Stimulated activated CD4-positive, alpha-beta T cell treated with anti-CD3 and anti-CD28 coated beads, Interleukin-4, amount 100 ng/mL, for 4 hours (primary cell): ENCODE data around the gene MRAS.
A peak's percentile ranks its signal among the peaks of the same experiment; 100 is the strongest.
"Not testable (repeated sequence)": the region's sequence is repeated elsewhere in the genome, so short reads cannot be mapped to it uniquely, and the experiment has no call there.

Experiments used
- DNase-seq, 2 experiments: peaks; one replicate each; pipeline ENCODE4 v3.0.0-alpha.2; 2020

Gene MRAS

DNA sequence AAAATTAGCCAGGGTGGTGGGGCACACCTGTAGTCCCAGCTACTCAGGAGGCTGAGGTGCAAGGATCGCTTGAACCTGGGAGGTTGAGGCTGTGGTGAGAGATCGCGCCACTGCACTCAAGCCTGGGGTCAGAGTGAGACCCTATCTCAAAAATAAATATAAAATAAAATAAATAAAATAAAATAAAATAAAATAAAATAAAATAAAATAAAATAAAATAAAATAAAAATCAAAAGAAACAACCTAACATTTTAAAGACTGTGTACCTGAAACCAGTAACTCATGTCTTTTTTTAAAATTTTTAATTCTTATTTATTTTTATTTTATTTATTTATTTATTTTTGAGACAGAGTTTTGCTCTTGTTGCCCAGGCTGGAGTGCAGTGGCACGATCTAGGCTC is 78.4 kb downstream of the MRAS start:
- DNase-seq: not testable (repeated sequence)

DNA sequence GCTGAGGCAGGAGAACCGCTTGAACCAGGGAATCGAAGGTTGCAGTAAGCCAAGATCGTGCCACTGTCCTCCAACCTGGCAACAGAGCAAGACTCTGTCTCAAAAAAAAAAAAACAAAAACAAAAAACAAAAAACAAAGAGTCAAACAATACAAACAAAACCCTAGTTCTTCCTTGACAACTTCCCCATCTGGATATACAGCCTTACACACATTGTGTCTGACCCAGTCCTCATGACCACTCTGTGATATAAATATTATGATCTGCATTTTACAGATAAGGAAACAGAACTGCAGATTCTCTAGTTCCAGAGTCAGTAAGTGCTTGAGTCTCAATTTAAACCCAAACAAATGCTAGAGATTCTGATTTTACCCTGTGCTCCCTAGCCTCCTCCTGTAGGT is 81.3 kb downstream of the MRAS start:
- no peak for DNase-seq

DNA sequence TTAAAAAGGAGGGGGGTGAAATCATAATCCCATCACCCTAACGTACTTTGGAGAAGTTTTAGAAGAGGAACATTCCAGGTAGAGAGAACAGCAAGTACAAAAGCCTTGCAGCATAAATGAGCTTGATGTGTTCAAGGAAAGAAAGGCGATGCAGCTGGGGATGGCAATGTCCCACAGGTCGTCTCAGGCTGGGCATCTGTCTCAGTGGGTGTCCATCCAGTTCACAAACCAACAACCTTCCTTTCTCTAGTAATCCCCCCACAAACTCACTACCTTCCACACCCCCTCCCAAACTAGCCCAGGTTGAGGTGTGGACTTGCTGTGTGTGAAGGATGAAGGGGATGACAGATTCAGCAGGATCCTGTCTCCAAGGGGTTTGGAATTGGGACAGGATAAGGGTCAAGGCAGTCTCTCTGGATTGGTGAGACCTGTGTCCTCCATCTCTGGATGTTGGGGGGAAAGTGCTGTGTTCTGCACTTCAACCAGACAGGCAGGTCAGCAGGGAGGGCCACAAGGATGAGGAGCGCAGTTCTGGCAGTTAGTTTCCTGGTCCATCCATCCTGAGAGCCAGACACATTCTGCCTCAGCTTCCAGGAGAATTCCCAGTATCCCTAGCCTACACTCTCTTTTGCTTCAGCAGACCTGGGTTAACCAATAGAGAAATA is 84.3 kb downstream of the MRAS start:
- DNase-seq: no peak

DNA sequence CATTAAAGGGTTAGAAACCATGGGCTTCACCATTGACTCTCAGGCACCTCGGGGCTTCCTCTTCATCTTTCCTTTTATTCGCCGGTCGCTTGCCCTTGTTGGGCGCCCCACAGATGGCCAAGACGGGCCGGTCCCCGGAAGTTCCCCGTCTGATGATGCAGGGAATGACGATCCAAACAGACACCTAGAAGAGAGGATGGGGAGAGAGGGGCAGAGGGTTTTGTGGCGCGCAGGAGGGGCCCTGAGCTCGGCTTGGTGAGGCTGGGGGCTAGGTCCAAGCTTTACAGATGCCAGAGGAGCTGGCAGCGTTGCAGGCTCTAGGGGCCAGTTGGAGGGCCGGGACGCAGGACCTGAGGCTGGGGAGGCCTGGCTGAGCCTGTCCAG is 85.5 kb downstream of the MRAS start:
- DNase-seq: no peak

DNA sequence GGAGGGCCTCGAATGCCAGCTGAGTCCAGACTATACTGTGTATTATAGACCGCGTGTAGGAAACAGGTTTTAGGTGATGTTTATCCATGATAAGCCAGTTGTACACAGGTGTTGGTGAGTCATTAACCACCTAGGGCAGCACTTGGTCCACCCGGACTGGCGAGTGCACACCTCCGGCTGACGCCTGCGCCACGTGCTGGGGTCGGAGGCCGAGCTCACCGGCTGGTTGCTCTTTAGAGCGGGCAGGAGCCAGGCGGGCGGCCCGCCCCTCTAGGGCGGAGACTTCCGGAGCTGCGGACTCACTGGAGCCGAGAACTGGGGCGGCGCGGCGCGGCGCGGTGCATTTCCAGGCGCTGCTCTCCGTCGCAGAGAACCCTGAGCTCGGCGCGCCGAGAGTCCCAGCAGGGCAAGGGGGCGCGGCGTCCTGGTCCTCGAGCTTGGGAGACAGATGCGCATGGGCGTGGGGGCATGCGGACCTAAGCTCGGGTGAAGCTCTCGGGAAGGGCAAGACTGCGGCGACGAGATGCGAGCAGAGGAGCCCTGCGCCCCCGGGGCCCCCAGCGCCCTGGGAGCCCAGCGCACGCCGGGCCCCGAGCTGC is 86.0 kb downstream of the MRAS start, which contains the start of gene ESYT3:
TSS of gene ESYT3 (plus strand) at position 341 of the 599 bp plus-strand sequence. CDS start at position 524, 183 bp downstream.
- DNase-seq: peak; percentile 15 to 52

DNA sequence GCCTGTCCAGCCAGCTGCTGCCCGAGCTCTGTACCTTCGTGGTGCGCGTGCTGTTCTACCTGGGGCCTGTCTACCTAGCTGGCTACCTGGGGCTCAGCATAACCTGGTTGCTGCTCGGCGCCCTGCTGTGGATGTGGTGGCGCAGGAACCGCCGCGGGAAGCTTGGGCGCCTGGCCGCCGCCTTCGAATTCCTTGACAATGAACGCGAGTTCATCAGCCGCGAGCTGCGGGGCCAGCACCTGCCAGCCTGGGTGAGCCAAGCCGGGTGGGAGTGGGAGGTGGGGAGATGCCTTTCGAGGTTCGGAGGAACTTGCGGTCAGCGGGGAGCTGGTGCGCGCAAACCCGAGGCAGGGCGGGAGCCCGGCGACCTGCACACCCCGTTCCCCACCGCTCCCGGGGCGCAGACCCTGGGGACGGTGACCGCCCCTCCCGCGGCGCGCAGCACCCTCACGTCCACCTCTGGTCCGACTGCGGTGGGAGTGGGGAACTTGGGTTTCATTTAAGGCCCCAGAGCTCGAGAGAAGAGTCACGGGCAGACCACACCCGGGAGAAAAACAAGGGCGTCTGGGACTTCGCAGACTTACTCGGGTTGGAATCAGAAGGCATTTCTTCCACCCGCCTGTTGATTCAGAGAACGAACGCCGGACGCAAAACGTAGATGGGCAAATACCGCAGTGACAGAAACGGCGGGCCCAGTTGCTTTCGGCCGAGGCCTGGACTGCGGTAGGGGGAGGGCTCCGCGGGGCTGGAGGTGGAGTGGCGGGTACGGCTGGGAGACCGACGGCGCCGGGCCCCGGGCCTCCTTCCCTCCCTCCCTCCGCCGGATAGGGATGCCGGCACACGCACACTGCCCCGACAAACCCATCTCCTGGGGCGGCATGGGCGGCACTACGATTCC is 86.7 kb downstream of the MRAS start:
- DNase-seq: no peak

DNA sequence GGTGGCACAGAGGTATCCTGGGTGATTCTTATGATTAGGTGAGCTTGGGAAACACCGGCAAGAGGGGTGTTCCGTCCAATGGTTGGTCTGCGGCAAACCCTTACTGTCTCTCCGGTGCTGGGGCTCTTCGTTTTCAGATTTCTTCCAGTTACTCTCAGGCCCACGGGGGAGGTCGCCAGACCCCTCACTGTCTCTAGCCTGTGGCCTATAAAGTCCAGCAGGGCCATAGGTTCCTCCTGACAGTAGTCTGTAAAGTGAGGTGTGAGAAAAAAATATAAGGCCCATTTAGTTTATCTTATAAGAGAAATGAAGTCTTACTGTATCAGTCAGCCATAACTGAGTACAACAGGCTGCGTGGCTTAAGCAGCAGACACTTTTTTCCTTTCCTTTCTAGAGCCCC is 87.5 kb downstream of the MRAS start:
- no peak for DNase-seq

DNA sequence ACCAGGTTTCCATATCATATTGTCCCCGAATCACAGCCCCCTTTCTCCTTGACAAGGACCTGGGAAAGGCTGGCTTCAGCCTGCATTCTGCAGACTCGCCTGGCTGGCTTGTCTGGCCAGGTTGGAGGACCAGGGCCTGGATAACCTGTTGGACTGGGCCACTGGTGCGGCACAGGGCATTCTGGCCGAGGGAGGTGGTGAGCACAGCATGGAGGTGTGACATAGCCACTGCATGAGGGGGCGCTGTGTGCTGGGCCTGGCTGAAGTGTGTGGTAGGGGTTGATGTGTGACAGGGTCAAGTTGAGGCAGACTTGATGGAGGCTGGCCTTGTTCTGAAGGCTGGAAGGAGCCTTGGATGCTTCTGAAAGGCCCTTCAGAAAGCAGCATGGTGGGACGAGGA is 88.9 kb downstream of the MRAS start:
- no peak for DNase-seq

DNA sequence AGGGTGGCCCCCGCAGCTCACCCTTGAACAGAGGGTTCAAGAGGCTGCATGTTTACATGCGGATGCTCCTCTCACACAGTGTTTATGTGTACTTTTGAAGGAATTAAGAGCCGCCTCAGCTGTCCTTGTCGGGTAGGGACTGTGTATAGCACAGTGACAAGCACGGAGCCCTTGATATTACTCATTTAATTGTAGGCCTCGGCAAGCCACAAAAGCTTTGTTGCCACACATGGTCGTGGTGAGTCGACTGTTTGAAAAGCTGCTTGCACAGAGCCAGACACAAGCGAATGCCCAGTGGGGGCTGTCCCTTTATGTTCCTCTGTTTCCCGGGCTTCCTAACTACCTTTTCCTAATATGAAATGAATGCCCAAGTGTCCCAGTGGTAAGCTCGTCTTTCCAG is 90.5 kb downstream of the MRAS start:
- no peak for DNase-seq

DNA sequence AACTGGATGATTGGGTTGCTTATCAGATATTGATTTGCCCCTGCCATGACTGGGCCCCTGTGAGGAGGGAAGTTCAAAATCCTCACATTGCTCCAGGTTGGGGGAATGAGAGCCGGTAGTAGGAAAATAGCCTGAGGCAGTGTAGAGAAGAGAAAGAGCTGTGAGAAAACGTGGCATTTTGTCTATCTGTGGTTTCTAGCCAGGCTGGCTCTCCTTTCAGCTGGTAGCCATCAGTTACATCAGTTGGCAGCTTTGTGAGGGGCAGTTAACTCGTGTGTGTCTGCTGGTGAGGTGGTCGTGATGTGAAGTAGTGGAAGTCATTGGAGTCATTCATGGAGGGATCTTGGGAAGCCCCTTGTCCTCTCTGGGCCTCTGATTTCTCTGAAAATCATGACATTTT is 91.3 kb downstream of the MRAS start:
- no peak for DNase-seq

DNA sequence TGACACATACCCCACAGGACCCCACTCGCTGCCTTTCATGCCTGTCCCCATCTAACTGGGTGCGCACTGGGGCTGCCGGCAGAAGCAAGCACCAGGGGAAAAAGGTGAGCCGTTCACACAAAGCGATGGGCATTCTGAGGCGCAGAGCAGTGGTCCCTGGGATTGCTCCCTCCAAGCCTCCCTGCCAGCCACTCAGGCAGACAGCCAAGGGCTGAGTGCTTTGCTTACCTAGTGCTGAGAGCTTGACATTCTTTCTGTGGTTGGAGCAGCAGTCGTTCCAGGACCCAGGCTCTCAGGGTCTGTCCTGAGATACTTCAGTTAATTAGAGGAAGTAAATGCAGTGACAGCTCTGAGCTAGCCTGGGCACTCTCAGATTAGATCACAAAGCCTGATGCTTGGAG is 91.7 kb downstream of the MRAS start:
- DNase-seq: no peak

DNA sequence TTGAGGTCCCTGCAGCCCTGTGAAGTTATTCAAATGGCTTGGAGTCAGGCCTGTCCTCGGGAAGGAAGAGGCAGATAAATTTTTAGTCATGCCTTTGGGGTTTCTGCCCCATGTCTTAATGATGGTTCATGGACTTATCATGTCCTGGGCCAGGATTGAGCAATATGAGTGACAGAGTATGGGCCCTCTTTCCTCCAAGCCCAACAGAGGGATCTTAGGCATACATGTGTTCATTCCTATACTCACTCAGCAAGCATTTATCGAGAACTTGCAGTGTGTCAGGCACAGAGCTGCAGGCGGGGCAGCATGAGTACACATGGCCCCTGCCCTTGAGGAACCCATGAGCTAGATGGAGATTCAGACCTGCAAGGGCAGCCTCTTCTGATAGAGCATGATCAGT is 92.2 kb downstream of the MRAS start:
- no peak for DNase-seq

DNA sequence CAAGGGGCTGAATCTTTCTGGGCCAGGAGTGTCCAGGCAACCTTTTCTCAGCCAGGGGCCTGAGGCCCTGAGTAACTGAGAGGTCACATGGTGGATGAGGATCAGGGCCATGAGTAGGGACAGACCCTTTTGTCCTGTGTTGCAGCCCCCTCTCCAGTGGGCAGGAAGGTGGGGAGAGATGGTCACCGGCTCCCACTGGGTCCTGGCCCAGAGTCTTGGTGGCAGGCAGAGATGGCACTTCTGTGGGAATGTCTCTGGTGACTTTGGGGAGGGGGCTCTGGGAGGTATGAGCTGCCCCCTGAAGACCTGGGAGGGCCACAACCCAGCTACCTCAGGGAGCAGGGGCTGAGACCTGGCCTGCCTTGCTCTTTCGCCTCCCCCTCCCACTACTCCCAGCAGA is 92.9 kb downstream of the MRAS start:
- no peak for DNase-seq

DNA sequence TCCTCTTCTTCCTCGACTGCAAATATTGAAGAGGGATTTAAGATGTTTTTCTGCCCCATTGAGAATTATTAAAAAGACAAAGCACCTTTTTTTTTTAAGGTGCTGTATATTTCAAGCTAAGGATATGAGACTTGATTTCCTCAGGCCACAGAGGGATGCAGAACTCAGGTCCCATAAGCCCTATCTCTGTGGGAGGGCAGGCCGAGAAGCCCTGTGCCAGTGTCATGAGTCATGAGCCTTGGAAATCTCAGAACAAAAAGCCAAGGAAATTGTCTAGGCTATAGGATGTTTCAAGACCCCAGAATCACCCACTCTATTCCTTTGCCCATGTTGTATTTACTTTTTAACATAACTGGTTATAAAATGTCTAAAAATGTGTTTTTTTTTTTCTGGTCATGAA is 93.4 kb downstream of the MRAS start:
- DNase-seq: no peak

DNA sequence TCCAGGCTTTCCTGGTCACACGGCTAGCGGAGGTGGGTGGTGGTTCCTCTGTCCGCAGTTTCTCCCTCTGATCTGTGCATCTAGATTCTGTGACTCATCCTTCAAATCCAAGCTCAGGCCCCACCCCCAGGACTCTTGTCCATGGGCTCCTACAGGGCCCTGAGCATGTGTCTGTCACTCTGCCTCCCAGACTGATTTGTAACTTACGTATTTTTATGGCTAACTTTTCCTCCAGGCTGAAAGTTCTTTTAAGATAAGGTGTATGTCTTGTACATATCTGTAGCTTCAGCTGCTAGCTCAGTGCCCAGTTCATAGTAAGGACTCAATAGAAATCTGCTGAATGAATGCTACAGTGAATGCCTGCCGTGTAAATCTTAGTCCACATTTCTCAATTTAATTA is 94.1 kb downstream of the MRAS start:
- no peak for DNase-seq

DNA sequence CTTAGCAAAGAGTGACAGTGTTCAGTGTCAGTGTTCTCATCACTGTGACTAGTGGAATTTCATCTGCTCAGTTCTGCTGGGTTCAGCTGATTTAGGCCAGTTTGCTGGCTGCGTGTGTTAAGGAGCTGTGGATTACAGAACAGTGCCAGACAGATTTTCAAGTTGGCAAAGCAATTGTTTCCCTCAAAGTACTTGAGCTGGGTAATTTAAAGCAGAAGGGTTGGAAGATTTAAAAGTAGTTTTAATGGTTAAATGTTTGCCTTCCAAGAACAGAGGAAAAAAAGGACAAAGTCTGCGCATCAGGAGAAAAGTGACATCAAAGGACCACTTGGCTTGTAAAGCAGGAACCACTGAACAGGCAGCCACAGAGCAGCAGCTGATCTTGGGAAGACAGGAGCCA is 94.7 kb downstream of the MRAS start:
- DNase-seq: no peak

DNA sequence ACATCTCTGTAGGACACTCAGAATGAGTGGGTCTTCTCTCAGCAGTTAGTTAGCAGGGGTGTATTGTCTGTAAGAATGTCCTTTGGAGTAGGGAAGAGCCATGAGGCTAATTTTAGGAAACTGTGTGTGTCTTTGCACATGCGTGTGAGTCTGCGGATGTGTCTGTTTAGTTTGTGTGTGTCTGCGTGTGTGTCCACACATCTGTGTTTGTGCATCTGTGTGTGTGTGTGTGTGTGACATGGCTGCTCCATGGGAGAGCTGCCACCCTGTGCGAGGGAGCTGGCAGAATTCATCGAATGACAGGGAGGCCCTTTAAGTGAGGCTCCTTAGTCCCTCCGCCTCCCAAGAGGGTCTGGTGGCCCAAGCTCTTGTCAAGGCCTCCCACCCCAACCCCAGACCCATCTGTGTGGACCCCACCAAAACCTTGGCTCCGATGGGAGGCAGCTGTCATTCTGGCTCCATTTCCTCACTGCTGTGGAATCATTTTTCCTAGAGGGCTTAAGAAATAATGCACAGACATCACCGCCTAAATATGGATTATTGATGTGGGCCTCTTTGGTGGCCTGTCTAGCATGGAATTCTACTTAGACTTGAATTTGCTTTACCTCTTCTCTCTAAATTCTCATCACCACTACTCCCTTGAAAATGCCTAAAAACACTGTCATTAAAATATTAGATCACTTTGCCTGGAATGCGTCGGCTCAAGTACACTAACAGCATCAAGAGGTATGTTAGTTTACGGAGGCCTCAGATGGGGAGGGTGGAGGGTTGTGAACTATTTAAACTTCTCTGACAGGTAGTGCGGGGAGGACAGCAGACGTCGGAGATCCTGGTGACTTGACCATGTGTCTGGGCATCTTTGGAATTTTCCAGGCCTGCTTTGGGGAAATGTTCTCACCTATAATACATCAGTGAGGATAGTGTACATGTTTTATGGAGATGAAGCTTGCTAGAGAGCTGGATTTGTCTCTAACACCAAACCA is 95.4 kb downstream of the MRAS start:
- no peak for DNase-seq

DNA sequence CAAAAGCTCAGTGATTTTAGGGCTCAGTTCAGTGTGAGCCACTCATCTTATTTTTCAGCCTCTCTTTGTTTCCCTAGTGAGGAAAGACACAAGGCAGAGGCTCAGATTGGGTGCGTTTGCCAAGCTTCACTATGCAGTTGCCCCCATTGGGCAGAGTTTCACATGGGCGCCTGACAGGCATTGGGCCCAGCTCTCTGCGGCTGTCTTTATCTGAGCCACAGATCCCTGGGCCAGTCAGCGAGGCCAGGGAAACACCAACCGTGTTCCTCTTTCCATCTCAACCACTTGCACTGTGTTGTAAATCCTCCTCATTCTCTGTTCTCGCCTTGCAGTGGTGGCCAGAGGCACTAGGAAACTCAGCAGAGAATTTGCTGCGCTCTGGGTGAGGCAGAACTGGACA is 96.9 kb downstream of the MRAS start:
- DNase-seq: no peak

DNA sequence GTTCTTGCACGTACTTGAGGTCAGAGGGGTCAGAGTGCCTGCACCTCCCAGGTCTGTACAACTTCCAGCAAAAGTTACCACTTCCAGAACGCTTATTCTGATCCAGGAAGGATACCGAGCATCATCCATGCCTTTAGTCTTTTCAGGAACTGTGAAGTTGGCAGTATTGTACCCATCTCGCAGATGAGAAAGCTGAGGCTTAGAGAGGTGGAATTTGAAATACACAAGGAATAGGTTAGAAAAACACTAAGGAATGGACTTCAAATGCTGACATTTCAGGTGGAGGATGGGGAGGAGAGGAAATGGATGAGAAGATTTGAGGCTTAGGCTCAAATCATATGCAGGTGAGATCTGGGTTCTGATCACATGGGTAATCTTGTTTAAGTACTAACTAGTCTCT is 97.3 kb downstream of the MRAS start:
- DNase-seq: no peak

DNA sequence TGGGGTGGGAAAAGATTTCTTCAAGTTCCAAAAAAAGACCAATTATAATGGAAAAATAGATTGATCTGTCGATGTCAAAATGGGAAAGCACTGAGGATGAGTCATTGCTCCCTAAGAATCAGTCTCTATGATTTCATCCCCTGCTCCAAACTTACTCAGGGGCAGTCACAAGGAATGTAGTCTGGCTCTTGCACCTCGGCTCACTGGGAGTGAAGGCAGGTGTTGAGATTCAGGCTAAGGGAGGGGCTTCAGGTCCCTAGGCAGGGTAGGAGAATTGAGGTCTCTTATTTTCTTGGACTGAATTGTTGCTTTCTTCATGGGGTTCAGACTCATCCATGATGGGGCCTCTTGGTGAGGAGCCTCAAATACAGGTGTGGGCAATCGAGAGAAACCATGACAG is 100.3 kb downstream of the MRAS start:
- DNase-seq: no peak

DNA sequence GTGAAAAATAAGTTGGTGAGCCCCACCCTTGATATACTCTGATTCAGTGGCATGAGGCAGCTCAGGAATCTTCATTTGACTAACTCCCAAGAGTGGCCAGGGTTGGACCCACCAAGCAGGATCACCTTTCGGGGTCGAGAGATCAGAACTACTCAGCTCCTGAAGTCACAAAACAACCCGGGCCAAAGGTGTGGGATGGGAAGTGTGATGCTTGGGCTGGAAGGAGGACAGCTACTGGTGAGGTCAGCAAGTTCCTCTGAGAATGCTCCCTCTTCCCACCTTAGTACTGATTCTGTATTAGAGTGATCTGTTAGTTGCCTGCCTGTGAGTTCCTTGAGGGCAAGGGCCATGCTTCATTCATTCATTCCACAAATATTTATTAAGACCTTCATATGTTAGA is 101.1 kb downstream of the MRAS start:
- DNase-seq: no peak

DNA sequence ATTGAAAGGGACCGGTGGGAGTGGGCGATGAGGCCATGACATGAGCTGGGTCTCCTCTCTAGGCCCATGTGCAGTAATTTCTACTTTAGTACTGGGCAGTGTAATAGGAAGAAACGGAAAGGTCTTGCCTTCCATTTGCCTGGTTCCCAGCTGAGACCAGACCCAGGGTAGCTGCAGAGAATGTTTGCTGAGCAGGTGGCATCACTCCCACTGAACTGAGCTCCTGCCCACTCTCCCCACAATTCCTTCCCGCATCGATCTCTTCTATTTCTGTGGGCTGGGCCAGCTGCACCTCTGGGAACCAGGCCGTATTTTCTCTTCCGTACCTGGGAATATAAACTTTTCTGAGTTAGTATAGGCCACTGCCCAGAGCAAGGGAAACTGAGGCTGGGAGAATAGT is 101.8 kb downstream of the MRAS start:
- DNase-seq: no peak
